ENCODE measurements around the gene MEGF11.

The MEGF11 gene

GRCh38 chr15:66163553-66163952 is 90.0 kb downstream of the MEGF11 start:
- H3K4me3 ChIP-seq (ENCODE audit: low read length): no peak overlapping the region
- no peak for TF ChIP-seq CTCF (conservative IDR thresholded peaks at IDR 0.05; ENCODE audit: low read depth, low read length)
- DNase-seq (ENCODE audit: low read depth): no peak

- no peak for DNase-seq (ENCODE audit: low read depth)
- no peak for TF ChIP-seq CTCF (conservative IDR thresholded peaks at IDR 0.05; ENCODE audit: low read depth, low read length)
- H3K4me3 ChIP-seq (ENCODE audit: low read length): no peak overlapping the region
Observed at GRCh38 chr15:66162286-66162685, 91.3 kb downstream of the MEGF11 start.

- no peak for TF ChIP-seq CTCF (conservative IDR thresholded peaks at IDR 0.05; ENCODE audit: low read depth, low read length)
- no peak for DNase-seq (ENCODE audit: low read depth)
- no peak overlapping the region for H3K4me3 ChIP-seq (ENCODE audit: low read length)
Observed at GRCh38 chr15:66161575-66162118, 91.9 kb downstream of the MEGF11 start.

GRCh38 chr15:66161108-66161507 is 92.4 kb downstream of the MEGF11 start:
- no peak for TF ChIP-seq CTCF (conservative IDR thresholded peaks at IDR 0.05; ENCODE audit: low read depth, low read length)
- no peak overlapping the region for H3K4me3 ChIP-seq (ENCODE audit: low read length)

GRCh38 chr15:66157507-66157906 is 96.0 kb downstream of the MEGF11 start:
- no peak for DNase-seq (ENCODE audit: low read depth)
- H3K4me3 ChIP-seq (ENCODE audit: low read length): no peak overlapping the region
- TF ChIP-seq CTCF (conservative IDR thresholded peaks at IDR 0.05; ENCODE audit: low read depth, low read length): no peak

More at GRCh38 chr15:66161108-66161507, 92.4 kb downstream of the MEGF11 start:
- DNase-seq (ENCODE audit: low read depth): no peak

- no peak for DNase-seq (ENCODE audit: low read depth)
- no peak overlapping the region for H3K4me3 ChIP-seq (ENCODE audit: low read length)
- TF ChIP-seq CTCF (conservative IDR thresholded peaks at IDR 0.05; ENCODE audit: low read depth, low read length): no peak
Observed at GRCh38 chr15:66156310-66156975, 97.1 kb downstream of the MEGF11 start.

- no peak for DNase-seq (ENCODE audit: low read depth)
- TF ChIP-seq CTCF (conservative IDR thresholded peaks at IDR 0.05; ENCODE audit: low read depth, low read length): no peak
- no peak overlapping the region for H3K4me3 ChIP-seq (ENCODE audit: low read length)
Observed at GRCh38 chr15:66155065-66155464, 98.5 kb downstream of the MEGF11 start.

Data from retinal pigment epithelial cell (primary cell).